ENCODE results near the gene KSR1.
A peak's percentile ranks its signal among the peaks of the same experiment; 100 is the strongest.
"Not testable (repeated sequence)": the region's sequence is repeated elsewhere in the genome, so short reads cannot be mapped to it uniquely, and the experiment has no call there.

The KSR1 gene
- total RNA-seq: 1.6 to 27.5 (median 4.1) reads per million in 17 experiments

GRCh38 chr17:27455914-27456680 lies at the start of gene KSR1:
KSR1 (plus strand) TSS chr17:27456448; CDS start chr17:27456644, 196 bp downstream.
- peak; percentile 72 to 90 (median 82) for DNase-seq

- peak in 2 of 4 experiments; percentile 17 to 18 for DNase-seq
Measured at GRCh38 chr17:27407916-27408864, 48.1 kb upstream of the KSR1 start.

DNA sequence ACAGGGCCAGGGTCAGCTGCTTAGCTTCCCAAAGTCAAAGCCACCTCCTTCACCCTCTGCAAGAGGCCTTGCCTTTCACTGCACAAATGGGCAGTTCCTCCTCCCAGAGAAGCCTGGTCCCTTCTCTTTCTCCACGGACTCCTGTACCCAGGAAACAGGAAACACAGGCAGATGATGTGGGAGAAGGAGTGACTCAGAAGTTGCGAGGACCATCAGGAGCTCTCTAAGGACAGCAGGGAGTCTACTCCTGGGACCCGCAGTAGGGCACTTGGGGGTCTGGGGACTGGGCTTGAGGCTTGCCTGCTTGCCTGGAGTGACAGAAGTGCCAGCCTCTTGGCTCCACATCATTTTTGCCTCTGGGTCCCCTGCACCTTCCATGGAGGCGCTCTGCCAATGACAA lies 47.4 kb upstream of the KSR1 start:
- peak; percentile 17 to 63 (median 50) for DNase-seq

- DNase-seq: not testable (repeated sequence)
Measured at GRCh38 chr17:27412158-27412557, 44.1 kb upstream of the KSR1 start.

- DNase-seq: peak; percentile 31 to 73 (median 54)
Measured at GRCh38 chr17:27413315-27413714, 42.9 kb upstream of the KSR1 start.

- DNase-seq: peak; percentile 37 to 74 (median 55)
Measured at GRCh38 chr17:27413792-27414191, 42.5 kb upstream of the KSR1 start.

GRCh38 chr17:27414271-27414670 lies 42.0 kb upstream of the KSR1 start:
- peak; percentile 28 to 46 (median 38) for DNase-seq

DNA sequence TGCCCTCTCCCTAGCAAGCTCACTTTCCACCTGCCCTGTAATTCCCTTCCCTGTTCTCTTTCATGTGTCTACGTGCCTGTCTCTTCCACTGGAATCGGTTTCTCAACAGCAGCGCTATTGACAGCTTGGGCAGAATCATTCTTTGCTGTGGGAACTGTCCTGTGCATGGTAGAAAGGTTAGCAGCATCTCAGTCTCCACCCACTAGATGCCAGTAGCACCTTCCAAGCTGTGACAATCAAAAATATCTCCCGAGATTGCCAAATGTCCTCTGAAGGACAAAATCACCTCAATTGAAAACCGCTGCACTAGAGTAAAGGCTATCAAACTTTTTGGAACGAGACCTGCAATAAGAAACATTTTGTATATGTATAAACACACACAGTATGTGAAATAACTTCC lies 41.6 kb upstream of the KSR1 start:
- DNase-seq: no peak

DNA sequence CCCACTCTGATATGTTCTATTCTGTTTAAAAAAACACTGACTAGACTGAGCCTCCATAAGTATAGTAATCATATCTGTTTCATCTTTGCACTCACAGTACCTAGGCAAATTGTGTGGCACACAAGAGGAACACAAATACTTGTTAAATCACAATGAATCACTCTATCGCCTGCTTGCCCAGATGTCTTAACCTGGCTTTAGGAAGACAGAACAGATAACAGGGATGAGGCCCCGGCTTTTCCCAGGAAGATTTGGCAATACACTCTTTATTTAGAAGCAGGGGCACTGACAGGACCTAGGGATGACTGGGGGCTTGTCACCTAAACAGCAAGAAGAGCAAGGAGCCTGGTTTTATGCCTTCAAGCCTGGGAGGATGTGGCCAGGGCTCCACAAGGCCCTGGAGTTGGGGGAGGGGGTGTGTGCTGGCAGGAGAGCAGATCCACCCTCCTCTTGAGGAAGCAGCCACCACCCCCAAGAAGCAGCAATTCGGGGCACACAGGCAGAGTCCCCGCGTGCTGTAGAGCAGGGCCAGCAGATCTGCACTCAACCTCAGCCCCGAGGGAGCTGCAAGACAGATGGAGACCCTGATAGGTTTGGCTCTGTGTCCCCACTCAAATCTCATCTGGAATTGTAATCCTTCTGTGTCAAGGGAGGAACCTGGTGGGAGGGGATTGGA lies 41.0 kb upstream of the KSR1 start:
- no peak for DNase-seq

- no peak for DNase-seq
Measured at GRCh38 chr17:27417596-27418365, 38.5 kb upstream of the KSR1 start.

DNA sequence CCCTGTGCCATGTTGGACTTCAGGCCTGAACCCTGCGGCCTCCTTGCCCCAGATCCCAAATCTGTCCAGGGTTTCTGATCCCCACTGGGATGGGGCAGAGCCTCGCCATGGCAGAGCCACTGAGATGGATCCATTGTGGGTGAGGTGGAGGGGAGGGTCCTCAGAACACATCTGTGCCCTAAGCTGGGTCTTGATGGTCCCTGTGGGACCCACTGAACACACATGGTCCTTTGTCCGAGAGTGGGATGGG lies 38.0 kb upstream of the KSR1 start:
- no peak for DNase-seq

- DNase-seq: no peak
Measured at GRCh38 chr17:27419156-27419555, 37.1 kb upstream of the KSR1 start.

DNA sequence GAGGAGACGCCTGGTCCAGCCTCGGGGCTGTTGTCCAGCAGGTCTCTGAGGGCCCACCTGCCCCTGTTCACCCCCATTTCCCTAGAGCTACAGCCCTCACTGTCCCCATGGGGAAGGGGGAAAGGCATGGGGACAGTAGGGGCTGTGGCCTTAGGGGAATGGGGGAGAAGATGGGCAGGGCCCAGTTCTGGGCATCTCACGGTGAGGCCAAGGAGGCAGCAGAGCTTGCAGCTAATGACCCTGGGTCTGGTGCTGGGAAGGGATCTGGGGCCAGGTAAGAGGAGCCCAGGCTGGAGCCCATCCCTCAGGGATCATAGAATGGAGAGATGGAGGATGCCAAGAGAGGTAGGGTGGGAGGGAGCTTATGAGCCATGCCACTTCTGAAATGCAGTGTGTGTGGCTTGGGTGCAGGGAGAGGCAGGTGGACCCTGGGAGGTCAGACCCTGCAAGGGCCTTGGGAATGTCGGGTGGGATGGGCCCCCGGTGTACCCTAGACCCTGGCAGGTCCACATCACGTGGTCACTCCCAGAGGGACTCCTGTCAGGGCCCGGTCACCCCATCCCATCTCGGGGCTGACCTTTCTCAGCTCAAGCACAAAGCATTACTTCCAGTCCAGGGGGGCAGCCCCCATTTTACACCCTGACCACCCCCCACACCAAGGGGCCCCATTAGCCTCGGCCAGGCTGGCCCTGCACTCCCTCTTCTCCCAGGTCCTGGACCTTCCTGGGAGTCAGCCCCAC lies 35.9 kb upstream of the KSR1 start:
- no peak for DNase-seq

DNA sequence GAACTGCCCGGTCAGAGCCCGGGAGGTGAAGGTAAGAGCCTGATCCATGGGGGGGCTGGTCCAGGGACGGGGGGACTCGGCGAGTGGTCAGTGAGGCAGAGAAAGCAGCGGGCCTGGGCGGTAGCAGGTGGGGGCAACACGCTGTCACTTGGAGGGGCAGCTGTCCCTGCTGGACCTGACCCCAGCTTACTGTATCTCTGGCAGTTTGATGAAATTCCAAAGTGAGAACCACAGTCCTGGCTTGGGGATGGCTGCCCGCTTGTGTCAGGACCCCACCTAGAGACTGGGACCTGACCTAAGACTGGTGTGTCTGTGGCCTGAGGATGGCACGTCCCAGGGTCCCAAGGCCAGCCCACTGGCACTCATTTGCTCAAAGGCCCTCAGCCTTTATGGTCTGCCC lies 35.1 kb upstream of the KSR1 start:
- no peak for DNase-seq

DNA sequence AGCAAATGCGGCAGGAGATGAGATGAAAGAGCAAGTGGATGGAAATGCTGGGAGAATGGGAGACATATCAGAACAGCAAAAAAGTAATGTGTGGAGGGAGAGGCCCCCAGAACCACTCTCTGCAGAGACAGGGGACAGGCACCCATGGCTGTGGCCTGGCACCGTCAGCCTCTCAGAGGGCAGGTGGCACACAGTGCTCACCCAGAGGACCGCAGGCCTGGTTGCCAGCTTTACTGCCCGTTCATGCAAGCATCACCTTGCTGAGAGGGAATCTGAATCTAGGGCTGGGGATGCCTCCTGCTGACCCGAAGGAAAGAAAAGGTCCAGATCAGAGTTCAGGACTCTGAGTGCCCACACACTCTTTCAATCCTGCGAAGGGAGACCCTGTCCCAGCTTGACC lies 34.6 kb upstream of the KSR1 start:
- DNase-seq: not testable (repeated sequence)

GRCh38 chr17:27422601-27423000 lies 33.6 kb upstream of the KSR1 start:
- no peak for DNase-seq

DNA sequence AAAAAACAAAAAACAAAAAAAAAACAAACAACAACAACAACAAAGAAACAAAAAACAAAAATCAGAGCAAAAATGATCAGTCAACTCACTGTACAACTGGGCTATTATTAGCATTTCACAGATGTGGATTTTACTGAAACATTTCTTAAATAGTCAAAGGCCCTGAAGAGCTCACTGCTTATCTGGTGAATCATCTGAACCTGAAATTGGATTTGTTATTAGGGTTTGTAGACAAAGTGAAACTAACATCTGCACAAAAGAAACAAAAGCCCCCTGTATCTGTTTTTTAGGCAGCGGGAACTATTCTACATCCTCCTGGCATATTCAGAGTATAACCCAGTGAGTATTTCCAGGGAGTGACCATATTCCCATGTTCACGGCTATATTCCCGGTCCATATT lies 32.6 kb upstream of the KSR1 start:
- no peak for DNase-seq

DNA sequence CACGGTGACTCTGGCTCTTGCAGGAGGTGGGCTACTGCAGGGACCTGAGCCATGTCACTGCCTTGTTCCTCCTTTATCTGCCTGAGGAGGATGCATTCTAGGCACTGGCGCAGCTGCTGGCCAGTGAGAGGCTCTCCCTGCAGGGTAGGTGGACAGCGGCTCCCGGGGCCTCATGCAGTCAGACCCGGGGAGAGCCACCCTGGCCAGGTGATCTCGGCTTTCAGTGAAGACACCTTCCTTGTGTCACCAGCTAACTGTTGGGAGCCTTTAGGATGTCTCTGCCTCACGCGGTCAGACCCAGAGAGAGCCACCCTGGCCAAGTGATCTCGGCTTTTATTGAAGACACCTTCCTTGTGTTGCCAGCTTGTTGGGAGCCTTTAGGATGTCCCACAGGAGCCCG lies 31.7 kb upstream of the KSR1 start:
- no peak for DNase-seq

GRCh38 chr17:27424941-27425340 lies 31.3 kb upstream of the KSR1 start:
- DNase-seq: no peak

- DNase-seq: not testable (repeated sequence)
Measured at GRCh38 chr17:27425571-27425970, 30.7 kb upstream of the KSR1 start.

DNA sequence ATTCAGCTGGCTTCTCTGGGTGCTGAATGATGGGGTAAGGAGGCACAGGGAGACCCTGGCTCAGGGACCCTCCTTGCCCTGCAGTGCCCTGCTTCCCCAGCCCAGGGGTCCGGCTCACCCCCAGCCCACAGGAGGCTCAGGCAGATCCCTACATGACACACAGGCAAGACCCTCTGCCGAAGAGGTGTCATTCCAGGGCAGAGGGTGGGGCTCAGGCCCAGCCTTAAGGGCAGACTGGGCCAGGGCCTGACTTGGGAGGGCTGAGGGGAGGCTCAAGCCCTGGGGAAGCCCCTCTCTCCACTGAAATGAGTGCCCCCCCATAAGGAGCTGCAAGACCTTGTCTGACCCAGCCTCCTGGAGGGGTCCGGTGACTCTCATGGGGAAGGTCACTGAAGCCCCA lies 30.3 kb upstream of the KSR1 start:
- DNase-seq: no peak

- not testable (repeated sequence) for DNase-seq
Measured at GRCh38 chr17:27426471-27426870, 29.8 kb upstream of the KSR1 start.
